Trophoblast cell (in vitro differentiated cells and primary cell): ENCODE measurements around the gene SLX4IP.
A peak's percentile ranks its signal among the peaks of the same experiment; 100 is the strongest.

Source experiments
- DNase-seq, 2 donors: peaks; one replicate each; pipeline ENCODE4 v3.0.0-alpha.2; 2016
- H2AFZ ChIP-seq: 2 replicates; pipeline ENCODE4 v1.6.1; 2013; ENCODE audit warnings: low read length, moderate library complexity, mild to moderate bottlenecking; ENCODE audit not compliant: insufficient read depth, poor library complexity
- H2AK5ac ChIP-seq: 2 replicates; pipeline ENCODE4 v1.6.1; 2013; ENCODE audit warnings: mild to moderate bottlenecking, low read length
- H2BK120ac ChIP-seq: 2 replicates; pipeline ENCODE4 v1.6.1; 2013; ENCODE audit warnings: low read length, mild to moderate bottlenecking, moderate library complexity; ENCODE audit not compliant: insufficient read depth, poor library complexity
- H2BK12ac ChIP-seq: 2 replicates; pipeline ENCODE4 v1.6.1; 2013; ENCODE audit warnings: mild to moderate bottlenecking, low read length, moderate library complexity
- H2BK5ac ChIP-seq: 2 replicates; pipeline ENCODE4 v1.6.1; 2013; ENCODE audit warnings: low read length, low read depth, moderate library complexity, mild to moderate bottlenecking; ENCODE audit not compliant: poor library complexity
- H3K14ac ChIP-seq: 2 replicates; pipeline ENCODE4 v1.6.1; 2013; ENCODE audit warnings: mild to moderate bottlenecking, low read length
- H3K18ac ChIP-seq: 2 replicates; pipeline ENCODE4 v1.6.1; 2013; ENCODE audit warnings: mild to moderate bottlenecking, low read length
- H3K23ac ChIP-seq: 2 replicates; pipeline ENCODE4 v1.6.1; 2013; ENCODE audit warnings: low read length
- H3K27ac ChIP-seq: 2 replicates; pipeline ENCODE4 v1.5.1; 2013; ENCODE audit warnings: low read depth, mild to moderate bottlenecking, inconsistent platforms, low read length, moderate library complexity
- H3K27me3 ChIP-seq: 2 replicates; pipeline ENCODE4 v1.6.1; 2013; ENCODE audit warnings: inconsistent platforms, mild to moderate bottlenecking, low read length, moderate library complexity; ENCODE audit not compliant: insufficient read depth
- H3K36me3 ChIP-seq, 2 experiments: 1 replicate in 1 of 2; 2 replicates in 1 of 2; pipeline ENCODE4 v1.6.1; 2013; ENCODE audit warnings: low read length in 2 of 2, mild to moderate bottlenecking in 2 of 2, moderate library complexity in 1 of 2; ENCODE audit not compliant: insufficient read depth in 2 of 2, control insufficient read depth in 1 of 2
- H3K4ac ChIP-seq: 2 replicates; pipeline ENCODE4 v1.6.1; 2013; ENCODE audit warnings: low read depth, mild to moderate bottlenecking, low read length, moderate library complexity
- H3K4me1 ChIP-seq, 2 experiments: 1 replicate in 1 of 2; 2 replicates in 1 of 2; pipeline ENCODE4 v1.6.1; 2013; ENCODE audit warnings: low read length in 2 of 2, mild to moderate bottlenecking in 2 of 2, moderate library complexity in 1 of 2; ENCODE audit not compliant: insufficient read depth in 2 of 2, control insufficient read depth in 1 of 2
- H3K4me2 ChIP-seq: 2 replicates; pipeline ENCODE4 v1.6.1; 2013; ENCODE audit warnings: inconsistent platforms, mild to moderate bottlenecking, low read length, moderate library complexity
- H3K4me3 ChIP-seq: 2 replicates; pipeline ENCODE4 v1.5.1; 2013; ENCODE audit warnings: mild to moderate bottlenecking, low read depth, low read length, inconsistent platforms
- H3K79me1 ChIP-seq: one replicate; pipeline ENCODE4 v1.6.1; 2013; ENCODE audit warnings: low read length
- H3K79me2 ChIP-seq: 2 replicates; pipeline ENCODE4 v1.6.1; 2013; ENCODE audit warnings: low read length, mild to moderate bottlenecking; ENCODE audit not compliant: control insufficient read depth, insufficient read depth, poor library complexity
- H3K9ac ChIP-seq: 2 replicates; pipeline ENCODE4 v1.6.1; 2013; ENCODE audit warnings: mild to moderate bottlenecking, low read length
- H3K9me3 ChIP-seq: 2 replicates; pipeline ENCODE4 v1.6.1; 2013; ENCODE audit warnings: low read depth, mild to moderate bottlenecking, control low read depth, inconsistent platforms, low read length; ENCODE audit not compliant: insufficient read depth
- H4K12ac ChIP-seq: 2 replicates; pipeline ENCODE4 v1.6.1; 2013; ENCODE audit warnings: low read depth, mild to moderate bottlenecking, low read length, moderate library complexity
- H4K8ac ChIP-seq: 2 replicates; pipeline ENCODE4 v1.6.1; 2013; ENCODE audit warnings: low read depth, mild to moderate bottlenecking, low read length, moderate library complexity
- H4K91ac ChIP-seq: one replicate; pipeline ENCODE4 v1.6.1; 2013; ENCODE audit warnings: low read depth, mild to moderate bottlenecking, low read length, moderate library complexity
- WGBS: extraction: QIAGEN DNeasy Blood & Tissue Kit; methylation state at CpG from one replicate; pipeline ENCODE4 v1.1.7; 2013; ENCODE audit warnings: missing lambda C conversion rate; ENCODE audit not compliant: insufficient read length, insufficient coverage; ENCODE audit errors: extremely low coverage; 5-methylcytosine and 5-hydroxymethylcytosine counted together

SLX4IP gene

GRCh38 chr20:10524643-10525042, 89.5 kb downstream of the SLX4IP start:
- Histone ChIP-seq H3K9me3 (no peaks in the 10 kb centered on the region), H2BK12ac (peak overlapping the region; percentile 85), H3K23ac (no peak overlapping the region), H3K79me2 (peaks cover 2% of the 10 kb centered on the region), H2BK120ac (peak overlapping the region; percentile 56), H3K27ac (peak overlapping the region; percentile 64), H2BK5ac (no peak overlapping the region), H3K18ac (no peak overlapping the region), H3K36me3 (no peaks in the 10 kb centered on the region), H3K14ac (no peak overlapping the region), H3K9ac (no peak overlapping the region), H3K4me3 (no peak overlapping the region), H3K4me2 (peak overlapping the region; percentile 34), H3K4me1 (peaks cover 13 to 19% of the 10 kb centered on the region in 2 experiments), H3K79me1 (peaks cover 13% of the 10 kb centered on the region), H4K91ac (no peak overlapping the region), H4K8ac (no peak overlapping the region), H3K4ac (no peak overlapping the region), H2AFZ (no peak overlapping the region), H4K12ac (no peak overlapping the region), H2AK5ac (no peak overlapping the region), H3K27me3 (no peaks in the 10 kb centered on the region)
- peak; percentile 39 to 81 for DNase-seq
- no CpG with 5 or more reads among the region's 4 CpGs for WGBS

GRCh38 chr20:10527781-10528180, 92.7 kb downstream of the SLX4IP start:
- H3K79me2 ChIP-seq: peaks cover 2% of the 10 kb centered on the region
- H2AK5ac ChIP-seq: no peak overlapping the region
- H2BK5ac ChIP-seq: no peak overlapping the region
- H3K14ac ChIP-seq: no peak overlapping the region
- no peak overlapping the region for H4K8ac ChIP-seq
- H2BK120ac ChIP-seq: no peak overlapping the region
- H3K9ac ChIP-seq: no peak overlapping the region
- peaks cover 8% of the 10 kb centered on the region for H3K79me1 ChIP-seq
- H3K36me3 ChIP-seq: no peaks in the 10 kb centered on the region
- H4K91ac ChIP-seq: no peak overlapping the region
- H2AFZ ChIP-seq: no peak overlapping the region
- no peak overlapping the region for H3K4me3 ChIP-seq
- H4K12ac ChIP-seq: no peak overlapping the region
- no CpG with 5 or more reads among the region's 3 CpGs for WGBS
- H3K23ac ChIP-seq: no peak overlapping the region
- H3K27ac ChIP-seq: no peak overlapping the region
- no peak overlapping the region for H3K4me2 ChIP-seq
- H3K18ac ChIP-seq: no peak overlapping the region
- no peaks in the 10 kb centered on the region for H3K9me3 ChIP-seq
- H3K4me1 ChIP-seq: peaks cover 6 to 10% of the 10 kb centered on the region in 2 experiments
- H2BK12ac ChIP-seq: no peak overlapping the region
- DNase-seq: peak; percentile 49 to 74
- no peaks in the 10 kb centered on the region for H3K27me3 ChIP-seq
- no peak overlapping the region for H3K4ac ChIP-seq

- Histone ChIP-seq H3K18ac (peak overlapping the region; percentile 68), H4K8ac (no peak overlapping the region), H2BK120ac (no peak overlapping the region), H3K9ac (no peak overlapping the region), H4K12ac (no peak overlapping the region), H2AK5ac (peak overlapping the region; percentile 59), H3K14ac (no peak overlapping the region), H3K4me2 (no peak overlapping the region), H3K79me1 (peaks cover 3% of the 10 kb centered on the region), H3K9me3 (no peaks in the 10 kb centered on the region), H4K91ac (no peak overlapping the region), H3K27ac (no peak overlapping the region), H2BK5ac (no peak overlapping the region), H2BK12ac (no peak overlapping the region), H3K4ac (no peak overlapping the region), H3K36me3 (no peaks in the 10 kb centered on the region), H3K23ac (no peak overlapping the region), H3K27me3 (no peaks in the 10 kb centered on the region), H3K4me1 (peaks cover 0 to under 1% of the 10 kb centered on the region in 2 experiments), H3K4me3 (no peak overlapping the region), H2AFZ (no peak overlapping the region), H3K79me2 (no peaks in the 10 kb centered on the region)
- DNase-seq: no peak
- WGBS: no CpG with 5 or more reads among the region's 2 CpGs
Observed at GRCh38 chr20:10530883-10531282, 95.8 kb downstream of the SLX4IP start.

- Histone ChIP-seq H3K79me1 (peaks cover 2% of the 10 kb centered on the region), H3K18ac (no peak overlapping the region), H3K23ac (no peak overlapping the region), H3K9ac (no peak overlapping the region), H3K4me2 (no peak overlapping the region), H3K4me3 (no peak overlapping the region), H2BK5ac (no peak overlapping the region), H2AFZ (no peak overlapping the region), H3K4ac (no peak overlapping the region), H3K4me1 (no peaks in the 10 kb centered on the region), H3K27ac (no peak overlapping the region), H4K91ac (no peak overlapping the region), H2BK12ac (no peak overlapping the region), H3K14ac (no peak overlapping the region), H2AK5ac (no peak overlapping the region), H3K27me3 (no peaks in the 10 kb centered on the region), H3K9me3 (no peaks in the 10 kb centered on the region), H3K79me2 (no peaks in the 10 kb centered on the region), H2BK120ac (no peak overlapping the region), H4K8ac (no peak overlapping the region), H3K36me3 (no peaks in the 10 kb centered on the region), H4K12ac (no peak overlapping the region)
- DNase-seq: peak in 1 of 2 donors; percentile 62
- WGBS: no CpG with 5 or more reads among the region's 3 CpGs
Observed at GRCh38 chr20:10531848-10532247, 96.7 kb downstream of the SLX4IP start.
